ENCODE data around the gene TMEM163. TPM values are rescaled to one million over a fixed set of nuclear protein-coding genes. Genes with fewer than 3 reads are reported as not detected.

The TMEM163 gene
- total RNA-seq, 1 experiment from 2014 or later: 2.5 TPM

DNA sequence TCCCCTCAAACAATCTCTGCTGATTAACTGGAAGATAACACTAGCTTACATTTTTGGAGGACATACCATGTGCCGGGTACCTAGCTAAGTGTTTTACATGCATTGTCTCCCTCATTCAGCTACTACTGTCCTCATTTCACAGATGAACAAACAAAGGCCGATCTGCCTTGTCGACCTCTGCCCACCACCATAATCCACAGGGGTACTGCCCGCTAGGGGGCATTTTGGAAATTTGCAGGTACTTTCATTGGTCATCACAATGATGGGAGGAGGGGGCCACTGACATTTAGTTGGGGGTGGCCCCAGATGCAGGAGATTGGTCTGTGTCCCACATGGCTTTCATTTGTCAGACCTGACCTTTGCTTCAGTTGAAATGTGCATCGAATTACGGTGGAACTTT is 3.9 kb upstream of the TMEM163 start:
- CTCF ChIA-PET: interaction anchor here (0.6 kb wide), 1 partner anchor 432 kb away, joined by 3 read pairs; no protein-coding TSS in a partner anchor
- Mint-ChIP-seq H3K36me3 (ENCODE audit: insufficient read depth, unreplicated experiment) (peaks cover 14% of the 10 kb centered on the region), H3K27ac (ENCODE audit: unreplicated experiment) (no peak overlapping the region), H3K4me1 (ENCODE audit: low read depth, unreplicated experiment) (peaks cover 10% of the 10 kb centered on the region), H3K27me3 (ENCODE audit: unreplicated experiment) (peaks cover 38% of the 10 kb centered on the region), H3K9me3 (ENCODE audit: low read depth, unreplicated experiment) (no peaks in the 10 kb centered on the region), H3K4me3 (ENCODE audit: low read depth, unreplicated experiment) (no peak overlapping the region)
- BruUV-seq (replicated peaks): no TSS peak
- no peak for DNase-seq
- intact Hi-C loops (cut with micrococcal nuclease; ENCODE audit: unreplicated experiment): no loop called here
- TF ChIP-seq, protein P1, sequence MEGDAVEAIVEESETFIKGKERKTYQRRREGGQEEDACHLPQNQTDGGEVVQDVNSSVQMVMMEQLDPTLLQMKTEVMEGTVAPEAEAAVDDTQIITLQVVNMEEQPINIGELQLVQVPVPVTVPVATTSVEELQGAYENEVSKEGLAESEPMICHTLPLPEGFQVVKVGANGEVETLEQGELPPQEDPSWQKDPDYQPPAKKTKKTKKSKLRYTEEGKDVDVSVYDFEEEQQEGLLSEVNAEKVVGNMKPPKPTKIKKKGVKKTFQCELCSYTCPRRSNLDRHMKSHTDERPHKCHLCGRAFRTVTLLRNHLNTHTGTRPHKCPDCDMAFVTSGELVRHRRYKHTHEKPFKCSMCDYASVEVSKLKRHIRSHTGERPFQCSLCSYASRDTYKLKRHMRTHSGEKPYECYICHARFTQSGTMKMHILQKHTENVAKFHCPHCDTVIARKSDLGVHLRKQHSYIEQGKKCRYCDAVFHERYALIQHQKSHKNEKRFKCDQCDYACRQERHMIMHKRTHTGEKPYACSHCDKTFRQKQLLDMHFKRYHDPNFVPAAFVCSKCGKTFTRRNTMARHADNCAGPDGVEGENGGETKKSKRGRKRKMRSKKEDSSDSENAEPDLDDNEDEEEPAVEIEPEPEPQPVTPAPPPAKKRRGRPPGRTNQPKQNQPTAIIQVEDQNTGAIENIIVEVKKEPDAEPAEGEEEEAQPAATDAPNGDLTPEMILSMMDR (IDR thresholded peaks at IDR 0.05; ENCODE audit: unreplicated experiment): peak; percentile 15

DNA sequence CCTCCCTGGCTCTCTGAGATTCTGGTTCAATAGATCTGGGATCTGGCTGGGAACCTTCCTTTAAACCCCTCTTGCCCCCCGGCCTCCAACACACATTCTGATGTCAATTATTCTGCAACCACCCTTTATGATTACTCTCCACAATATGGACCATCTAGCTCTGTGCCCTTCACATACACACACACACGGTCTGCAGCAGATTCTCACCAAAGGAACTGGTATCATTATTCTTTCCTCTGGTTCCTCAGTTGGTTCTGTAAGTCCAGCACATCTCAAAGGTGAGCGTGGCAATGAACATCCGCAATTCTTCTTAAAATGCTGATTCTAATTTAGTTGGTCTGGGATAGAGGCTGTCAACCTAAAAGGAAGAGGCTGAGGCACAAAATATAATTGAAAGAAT is 2.8 kb upstream of the TMEM163 start:
- intact Hi-C loops (cut with micrococcal nuclease; ENCODE audit: unreplicated experiment): no loop called here
- BruUV-seq (replicated peaks): no TSS peak

GRCh38 chr2:134718023-134718816 is 580 bp downstream of the TMEM163 start:
- TF ChIP-seq, protein P1 (IDR thresholded peaks at IDR 0.05; ENCODE audit: unreplicated experiment): no peak
- peaks cover 15% of the 10 kb centered on the region for H3K4me1 Mint-ChIP-seq (ENCODE audit: low read depth, unreplicated experiment)
- H3K27ac Mint-ChIP-seq (ENCODE audit: unreplicated experiment): no peak overlapping the region
- peak; percentile 31 for DNase-seq
- H3K4me3 Mint-ChIP-seq (ENCODE audit: low read depth, unreplicated experiment): peak overlapping the region; percentile 79
- no peaks in the 10 kb centered on the region for H3K9me3 Mint-ChIP-seq (ENCODE audit: low read depth, unreplicated experiment)
- BruUV-seq (replicated peaks): no TSS peak
- CTCF ChIA-PET: interaction anchor here (0.6 kb wide), 1 partner anchor 183 kb away, joined by 3 read pairs; no protein-coding TSS in a partner anchor
- H3K36me3 Mint-ChIP-seq (ENCODE audit: insufficient read depth, unreplicated experiment): peaks cover 21% of the 10 kb centered on the region
- H3K27me3 Mint-ChIP-seq (ENCODE audit: unreplicated experiment): peaks cover 63% of the 10 kb centered on the region
- intact Hi-C loops (cut with micrococcal nuclease; ENCODE audit: unreplicated experiment): no loop called here

More for the DNA sequence above, 2.8 kb upstream of the TMEM163 start:
- CTCF ChIA-PET: no interaction called here
- TF ChIP-seq, protein P1 (IDR thresholded peaks at IDR 0.05; ENCODE audit: unreplicated experiment): no peak
- no peaks in the 10 kb centered on the region for H3K9me3 Mint-ChIP-seq (ENCODE audit: low read depth, unreplicated experiment)
- H3K4me3 Mint-ChIP-seq (ENCODE audit: low read depth, unreplicated experiment): no peak overlapping the region
- DNase-seq: no peak
- H3K27ac Mint-ChIP-seq (ENCODE audit: unreplicated experiment): no peak overlapping the region
- H3K27me3 Mint-ChIP-seq (ENCODE audit: unreplicated experiment): peaks cover 49% of the 10 kb centered on the region
- peaks cover 21% of the 10 kb centered on the region for H3K36me3 Mint-ChIP-seq (ENCODE audit: insufficient read depth, unreplicated experiment)
- H3K4me1 Mint-ChIP-seq (ENCODE audit: low read depth, unreplicated experiment): peaks cover 15% of the 10 kb centered on the region

DNA sequence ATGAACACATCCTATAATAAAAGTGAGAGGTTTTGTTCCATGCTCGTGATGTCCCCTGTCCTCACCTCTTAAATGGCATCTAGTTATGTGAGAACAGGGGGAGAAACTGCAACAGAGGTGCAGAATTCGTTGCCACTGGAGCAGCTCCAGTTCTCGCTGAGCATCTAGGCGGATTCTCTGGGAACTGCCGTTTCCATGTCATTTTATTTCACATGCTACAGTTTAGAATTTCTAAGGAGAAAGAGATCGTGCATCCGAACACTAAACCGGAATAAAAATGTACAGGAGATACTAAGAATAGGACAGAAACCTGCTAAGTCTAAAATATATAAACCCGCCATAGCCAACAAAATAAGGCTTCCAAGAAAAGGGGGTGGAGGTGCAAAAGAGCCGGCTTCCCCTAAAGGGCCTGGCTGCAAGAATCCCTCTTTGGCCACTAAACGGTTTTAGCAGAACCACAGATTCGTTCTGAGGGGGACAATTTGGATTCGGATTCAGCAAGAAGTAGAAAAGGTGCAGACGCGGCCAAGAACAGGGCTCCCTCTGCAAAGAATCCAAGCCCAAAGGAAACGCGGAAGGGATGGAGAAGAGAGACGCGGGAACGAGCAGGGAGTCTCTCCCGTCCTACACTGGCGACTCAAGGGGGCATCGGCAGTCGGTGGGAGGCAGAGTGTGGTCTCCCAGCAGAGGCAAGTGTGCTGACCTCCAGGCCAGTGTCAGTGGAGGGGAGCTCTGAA is 1.3 kb downstream of the TMEM163 start:
- CTCF ChIA-PET: no interaction called here
- H3K9me3 Mint-ChIP-seq (ENCODE audit: low read depth, unreplicated experiment): no peaks in the 10 kb centered on the region
- no peak overlapping the region for H3K27ac Mint-ChIP-seq (ENCODE audit: unreplicated experiment)
- intact Hi-C loops (cut with micrococcal nuclease; ENCODE audit: unreplicated experiment): no loop called here
- H3K36me3 Mint-ChIP-seq (ENCODE audit: insufficient read depth, unreplicated experiment): peaks cover 21% of the 10 kb centered on the region
- peak overlapping the region; percentile 79 for H3K4me3 Mint-ChIP-seq (ENCODE audit: low read depth, unreplicated experiment)
- no TSS peak for BruUV-seq (replicated peaks)
- H3K4me1 Mint-ChIP-seq (ENCODE audit: low read depth, unreplicated experiment): peaks cover 15% of the 10 kb centered on the region
- DNase-seq: no peak
- TF ChIP-seq, protein P1 (IDR thresholded peaks at IDR 0.05; ENCODE audit: unreplicated experiment): no peak
- peaks cover 63% of the 10 kb centered on the region for H3K27me3 Mint-ChIP-seq (ENCODE audit: unreplicated experiment)

All from Calu3 (cell line).